Measurements from ENCODE around the gene FBXO28.
A peak's percentile ranks its signal among the peaks of the same experiment; 100 is the strongest.

Gene FBXO28

DNA sequence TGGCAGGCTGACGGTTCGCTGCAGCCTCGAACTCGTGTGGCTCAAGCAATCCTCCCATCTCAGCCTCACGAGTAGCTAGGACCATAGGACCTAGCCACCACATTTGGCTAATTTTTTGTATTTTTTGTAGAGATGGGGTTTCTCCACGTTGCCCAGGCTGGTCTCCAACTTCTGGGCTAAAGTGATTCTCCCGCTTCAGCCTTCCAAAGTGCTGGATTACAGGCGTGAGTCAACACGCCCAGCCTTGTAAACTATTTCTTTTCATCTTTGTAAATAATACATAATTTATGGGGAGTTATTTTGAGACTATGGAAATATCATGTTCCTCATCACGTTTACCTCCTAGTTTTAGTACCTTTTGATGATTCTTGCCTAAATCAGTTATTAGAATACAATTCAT, 906 bp upstream of the FBXO28 start:
- no peak overlapping the region for H3K4me3 ChIP-seq (ENCODE audit: low read depth, low read length)
- TF ChIP-seq, protein P1, sequence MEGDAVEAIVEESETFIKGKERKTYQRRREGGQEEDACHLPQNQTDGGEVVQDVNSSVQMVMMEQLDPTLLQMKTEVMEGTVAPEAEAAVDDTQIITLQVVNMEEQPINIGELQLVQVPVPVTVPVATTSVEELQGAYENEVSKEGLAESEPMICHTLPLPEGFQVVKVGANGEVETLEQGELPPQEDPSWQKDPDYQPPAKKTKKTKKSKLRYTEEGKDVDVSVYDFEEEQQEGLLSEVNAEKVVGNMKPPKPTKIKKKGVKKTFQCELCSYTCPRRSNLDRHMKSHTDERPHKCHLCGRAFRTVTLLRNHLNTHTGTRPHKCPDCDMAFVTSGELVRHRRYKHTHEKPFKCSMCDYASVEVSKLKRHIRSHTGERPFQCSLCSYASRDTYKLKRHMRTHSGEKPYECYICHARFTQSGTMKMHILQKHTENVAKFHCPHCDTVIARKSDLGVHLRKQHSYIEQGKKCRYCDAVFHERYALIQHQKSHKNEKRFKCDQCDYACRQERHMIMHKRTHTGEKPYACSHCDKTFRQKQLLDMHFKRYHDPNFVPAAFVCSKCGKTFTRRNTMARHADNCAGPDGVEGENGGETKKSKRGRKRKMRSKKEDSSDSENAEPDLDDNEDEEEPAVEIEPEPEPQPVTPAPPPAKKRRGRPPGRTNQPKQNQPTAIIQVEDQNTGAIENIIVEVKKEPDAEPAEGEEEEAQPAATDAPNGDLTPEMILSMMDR (IDR thresholded peaks at IDR 0.05; ENCODE audit: borderline replicate concordance, insufficient read depth, low read depth, low read length), result no peak

DNA sequence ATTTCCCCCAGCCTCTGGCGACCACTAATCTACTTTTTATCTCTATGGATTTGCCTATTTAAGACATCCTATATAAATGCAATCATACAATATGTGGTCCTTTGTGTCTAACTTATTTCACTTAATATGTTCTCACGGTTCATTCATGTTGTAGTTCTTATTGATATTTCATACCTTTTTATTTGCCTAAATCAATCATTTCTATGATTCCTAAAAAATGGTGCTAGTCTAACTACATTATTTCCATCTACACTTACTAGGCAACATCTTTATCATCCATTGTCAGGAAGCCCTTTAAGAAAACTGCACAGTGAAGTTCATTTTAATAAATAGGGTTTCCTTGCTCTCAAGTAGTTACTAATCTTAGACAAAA, 380 bp upstream of the FBXO28 start:
- TF ChIP-seq, protein P1 (IDR thresholded peaks at IDR 0.05; ENCODE audit: borderline replicate concordance, insufficient read depth, low read depth, low read length), result no peak
- H3K4me3 ChIP-seq (ENCODE audit: low read depth, low read length), result peak overlapping the region; percentile 85

DNA sequence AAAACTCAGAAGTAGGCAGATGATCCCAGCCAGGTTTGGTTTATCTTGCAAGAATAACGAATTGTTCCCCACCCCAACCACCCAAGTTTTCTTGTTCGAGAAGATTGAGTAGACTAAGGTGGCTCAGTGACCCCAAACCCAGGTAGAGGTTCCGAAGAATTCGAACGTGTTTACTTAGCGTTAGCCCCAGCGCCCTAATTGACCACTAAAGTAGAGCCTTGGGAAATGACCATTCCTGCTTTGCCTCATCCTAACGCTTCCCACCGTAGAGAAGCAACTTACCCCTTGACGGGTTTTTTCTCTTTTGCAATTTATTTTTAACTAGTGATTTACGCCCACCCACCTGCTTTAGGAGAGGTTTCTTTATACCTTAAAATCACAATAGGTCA, 870 bp downstream of the FBXO28 start:
- TF ChIP-seq, protein P1 (IDR thresholded peaks at IDR 0.05; ENCODE audit: borderline replicate concordance, insufficient read depth, low read depth, low read length), result no peak
- peak overlapping the region; percentile 85 for H3K4me3 ChIP-seq (ENCODE audit: low read depth, low read length)

DNA sequence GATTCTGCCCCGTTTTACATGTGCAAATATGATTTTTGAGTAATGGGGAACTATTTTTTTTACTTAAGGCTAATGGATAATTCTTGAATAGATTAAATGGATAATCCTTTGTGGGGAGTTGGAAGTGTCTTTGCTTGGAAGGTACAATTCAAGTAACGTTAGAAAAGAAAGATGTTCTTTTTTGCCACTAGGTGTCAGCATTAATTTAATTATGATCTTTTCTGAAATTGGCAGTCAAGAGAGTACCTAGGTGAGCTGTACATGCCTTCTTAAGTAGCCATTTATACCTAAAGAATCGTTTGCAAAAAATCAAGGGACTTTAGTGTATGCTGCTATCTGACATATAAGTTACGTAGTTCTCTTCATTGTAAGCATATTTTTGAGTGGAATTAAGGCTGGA, 2.2 kb downstream of the FBXO28 start:
- no peak overlapping the region for H3K4me3 ChIP-seq (ENCODE audit: low read depth, low read length)

DNA sequence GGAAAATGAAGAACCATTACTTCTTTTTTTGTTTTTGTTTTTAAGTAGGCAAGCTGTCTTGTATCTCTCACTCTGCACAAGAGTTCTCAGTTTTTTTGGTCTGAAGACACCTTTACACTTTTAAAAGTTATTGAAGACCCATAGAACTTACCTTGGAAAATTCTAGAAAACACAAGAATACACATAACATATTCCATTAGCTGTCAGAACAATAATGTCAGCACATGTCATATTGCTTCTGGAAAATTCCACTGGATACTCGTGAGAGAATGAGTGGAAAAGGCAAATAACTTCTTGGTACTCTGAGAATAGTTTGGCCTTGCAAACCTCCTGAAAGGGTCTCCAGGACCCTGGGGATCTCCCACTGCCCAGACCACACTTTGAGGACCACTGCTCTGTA, 4.8 kb downstream of the FBXO28 start:
- TF ChIP-seq, protein P1 (IDR thresholded peaks at IDR 0.05; ENCODE audit: borderline replicate concordance, insufficient read depth, low read depth, low read length), result no peak
- no peak overlapping the region for H3K4me3 ChIP-seq (ENCODE audit: low read depth, low read length)

More for the DNA sequence above, 2.2 kb downstream of the FBXO28 start:
- TF ChIP-seq, protein P1 (IDR thresholded peaks at IDR 0.05; ENCODE audit: borderline replicate concordance, insufficient read depth, low read depth, low read length), result 0 out of 2 replicates have a peak, but pooled peaks have one; percentile 7

GRCh38 chr1:224123136-224123535, 9.2 kb downstream of the FBXO28 start:
- H3K4me3 ChIP-seq (ENCODE audit: low read depth, low read length), result no peak overlapping the region
- TF ChIP-seq, protein P1 (IDR thresholded peaks at IDR 0.05; ENCODE audit: borderline replicate concordance, insufficient read depth, low read depth, low read length), result no peak

DNA sequence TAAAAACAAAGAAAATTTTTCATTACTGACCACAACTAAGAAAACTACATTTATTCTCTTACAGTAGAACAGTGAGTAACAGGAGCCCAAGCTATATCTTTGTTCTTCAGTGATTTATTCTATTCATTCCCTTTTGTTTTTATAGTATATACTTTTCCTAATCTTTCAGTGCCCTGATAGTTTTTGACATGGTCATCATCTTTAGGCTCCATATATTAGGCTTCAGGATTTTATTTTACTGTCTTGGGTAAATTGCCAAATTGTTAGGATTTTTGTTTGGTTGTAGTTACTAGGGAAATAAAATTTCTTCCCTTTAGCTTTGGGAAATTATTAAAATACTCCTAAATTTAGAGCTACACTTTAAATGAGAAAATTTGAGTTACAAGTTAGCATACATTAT, 10.3 kb downstream of the FBXO28 start:
- no peak overlapping the region for H3K4me3 ChIP-seq (ENCODE audit: low read depth, low read length)
- TF ChIP-seq, protein P1 (IDR thresholded peaks at IDR 0.05; ENCODE audit: borderline replicate concordance, insufficient read depth, low read depth, low read length), result no peak

All from GM12875 (cell line).